OCI-LY3 (cell line): ENCODE results near the gene TTLL5.

Experiments used
- H2AFZ ChIP-seq: fragments of 200-600, 300-600 bp; shearing (Covaris generic); 2 replicates; pipeline ENCODE4 v1.6.0; 2014; ENCODE audit warnings: antibody characterized with exemption, low read depth, low read length
- H3K27ac ChIP-seq: fragments of 200-600, 300-600 bp; sonication (generic); 2 replicates; pipeline ENCODE4 v1.5.1; 2014; ENCODE audit warnings: mild to moderate bottlenecking, low read length, moderate library complexity, mixed read lengths
- H3K27me3 ChIP-seq: fragments of 200-600, 300-600 bp; sonication (generic); 2 replicates; pipeline ENCODE4 v1.6.1; 2014; ENCODE audit warnings: low read depth, low read length, mixed read lengths
- H3K36me3 ChIP-seq: fragments of 200-600, 300-600 bp; sonication (generic); replicated peaks from 2 replicates; pipeline ENCODE3; 2014; ENCODE audit warnings: low read depth, low read length, mixed read lengths
- H3K4me1 ChIP-seq: fragments of 300-600, 200-600 bp; sonication (generic); 2 replicates; pipeline ENCODE4 v1.6.1; 2014; ENCODE audit warnings: low read length, mixed read lengths
- H3K4me2 ChIP-seq: fragments of 200-600, 300-600 bp; sonication (generic); 2 replicates; pipeline ENCODE4 v1.6.1; 2014; ENCODE audit warnings: low read length, mixed read lengths
- H3K4me3 ChIP-seq: fragments of 300-600, 200-600 bp; sonication (generic); 2 replicates; pipeline ENCODE4 v1.5.1; 2014; ENCODE audit warnings: antibody characterized with exemption, mild to moderate bottlenecking, low read length, moderate library complexity
- H3K79me2 ChIP-seq: fragments of 300-600, 200-600 bp; shearing (Covaris generic); 2 replicates; pipeline ENCODE4 v1.6.1; 2014; ENCODE audit warnings: mild to moderate bottlenecking, low read length, mixed read lengths
- H3K9ac ChIP-seq: fragments of 300-600, 200-600 bp; shearing (Covaris generic); 2 replicates; pipeline ENCODE4 v1.6.0; 2014; ENCODE audit warnings: mild to moderate bottlenecking, low read length, moderate library complexity
- H3K9me3 ChIP-seq: fragments of 200-600, 300-600 bp; shearing (Covaris generic); 2 replicates; pipeline ENCODE4 v1.6.1; 2014; ENCODE audit warnings: low read length, mixed read lengths; ENCODE audit not compliant: insufficient read depth
- H4K20me1 ChIP-seq: fragments of 200-600, 300-600 bp; sonication (generic); 2 replicates; pipeline ENCODE4 v1.6.1; 2016; ENCODE audit warnings: low read length, mixed read lengths; ENCODE audit not compliant: insufficient read depth
- CTCF ChIP-seq: fragments of 200-600, 300-600 bp; sonication (generic); IDR thresholded peaks from 2 replicates; pipeline ENCODE4 v1.5.1; 2014; ENCODE audit warnings: antibody characterized with exemption, low read length, low read depth
- EZH2phosphoT487 ChIP-seq: fragments of 200-600 bp; shearing (Covaris generic); IDR thresholded peaks from 2 replicates; pipeline ENCODE4 v1.6.1; 2018; ENCODE audit warnings: antibody characterized with exemption, mixed run types, low read depth

Gene TTLL5

GRCh38 chr14:75865531-75865930, 204.5 kb downstream of the TTLL5 start:
- H3K9ac ChIP-seq, result no peak overlapping the region
- no peaks in the 10 kb centered on the region for H3K27me3 ChIP-seq
- no peak for TF ChIP-seq EZH2phosphoT487
- TF ChIP-seq CTCF, result no peak
- no peak overlapping the region for H2AFZ ChIP-seq
- H3K36me3 ChIP-seq, result peaks cover 5% of the 10 kb centered on the region
- no peak overlapping the region for H3K4me2 ChIP-seq
- no peaks in the 10 kb centered on the region for H3K9me3 ChIP-seq
- no peaks in the 10 kb centered on the region for H3K79me2 ChIP-seq
- H3K27ac ChIP-seq, result no peak overlapping the region
- H3K4me1 ChIP-seq, result no peaks in the 10 kb centered on the region
- H3K4me3 ChIP-seq, result no peak overlapping the region
- H4K20me1 ChIP-seq, result no peaks in the 10 kb centered on the region

GRCh38 chr14:75866970-75867369, 205.9 kb downstream of the TTLL5 start:
- H3K4me3 ChIP-seq, result no peak overlapping the region
- no peak overlapping the region for H3K4me2 ChIP-seq
- H3K9ac ChIP-seq, result no peak overlapping the region
- no peak for TF ChIP-seq CTCF
- H2AFZ ChIP-seq, result no peak overlapping the region
- no peaks in the 10 kb centered on the region for H3K9me3 ChIP-seq
- no peaks in the 10 kb centered on the region for H3K4me1 ChIP-seq
- no peak overlapping the region for H3K27ac ChIP-seq
- H4K20me1 ChIP-seq, result no peaks in the 10 kb centered on the region
- no peaks in the 10 kb centered on the region for H3K27me3 ChIP-seq
- H3K36me3 ChIP-seq, result peaks cover 5% of the 10 kb centered on the region
- no peaks in the 10 kb centered on the region for H3K79me2 ChIP-seq

- Histone ChIP-seq H3K4me2 (no peak overlapping the region), H3K4me3 (no peak overlapping the region), H2AFZ (no peak overlapping the region), H3K36me3 (peaks cover 2% of the 10 kb centered on the region), H3K9me3 (no peaks in the 10 kb centered on the region), H4K20me1 (no peaks in the 10 kb centered on the region), H3K9ac (no peak overlapping the region), H3K27ac (no peak overlapping the region), H3K79me2 (no peaks in the 10 kb centered on the region), H3K27me3 (no peaks in the 10 kb centered on the region), H3K4me1 (no peaks in the 10 kb centered on the region)
- TF ChIP-seq CTCF (no peak), EZH2phosphoT487 (no peak)
Observed at GRCh38 chr14:75871181-75871880, 210.3 kb downstream of the TTLL5 start.

- Histone ChIP-seq H3K9ac (no peak overlapping the region), H3K4me1 (peaks cover 8% of the 10 kb centered on the region), H2AFZ (no peak overlapping the region), H3K9me3 (no peaks in the 10 kb centered on the region), H3K4me2 (no peak overlapping the region), H3K79me2 (no peaks in the 10 kb centered on the region), H3K36me3 (peaks cover 2% of the 10 kb centered on the region), H3K27me3 (no peaks in the 10 kb centered on the region), H3K27ac (no peak overlapping the region), H4K20me1 (no peaks in the 10 kb centered on the region), H3K4me3 (no peak overlapping the region)
- TF ChIP-seq CTCF (no peak), EZH2phosphoT487 (no peak)
Observed at GRCh38 chr14:75875958-75876357, 214.9 kb downstream of the TTLL5 start.
